Mesendoderm (in vitro differentiated cells): ENCODE results near the gene USP32.

ENCODE experiments used
- DNase-seq: peaks from one replicate; pipeline ENCODE4 v3.0.0; 2013
- H2AK5ac ChIP-seq: 2 replicates; pipeline ENCODE4 v1.6.1; 2013; ENCODE audit warnings: low read length, inconsistent platforms
- H2BK120ac ChIP-seq: 2 replicates; pipeline ENCODE4 v1.6.1; 2013; ENCODE audit warnings: low read depth, mild to moderate bottlenecking, low read length, moderate library complexity, mixed read lengths
- H2BK15ac ChIP-seq: replicated peaks from 2 replicates; pipeline ENCODE4 v1.6.1; 2013; ENCODE audit warnings: low read depth, mild to moderate bottlenecking, moderate library complexity
- H2BK5ac ChIP-seq: 2 replicates; pipeline ENCODE4 v1.6.1; 2013; ENCODE audit warnings: low read length, inconsistent platforms
- H3K18ac ChIP-seq: 2 replicates; pipeline ENCODE4 v1.6.1; 2013; ENCODE audit warnings: mild to moderate bottlenecking, low read length, mixed read lengths
- H3K23ac ChIP-seq: one replicate; pipeline ENCODE4 v1.6.1; 2013; ENCODE audit warnings: low read length
- H3K27ac ChIP-seq: 2 replicates; pipeline ENCODE4 v1.5.1; 2013; ENCODE audit warnings: low read depth, mild to moderate bottlenecking, inconsistent platforms, low read length, moderate library complexity
- H3K27me3 ChIP-seq: 2 replicates; pipeline ENCODE4 v1.6.1; 2013; ENCODE audit warnings: low read length, control low read depth, mild to moderate bottlenecking, inconsistent platforms; ENCODE audit not compliant: insufficient read depth, poor library complexity
- H3K36me3 ChIP-seq: 2 replicates; pipeline ENCODE4 v1.6.1; 2013; ENCODE audit warnings: low read length, inconsistent platforms; ENCODE audit not compliant: control insufficient read depth, insufficient read depth
- H3K4ac ChIP-seq: one replicate; pipeline ENCODE4 v1.6.1; 2013; ENCODE audit warnings: low read depth, mild to moderate bottlenecking, low read length, moderate library complexity
- H3K4me1 ChIP-seq: 2 replicates; pipeline ENCODE4 v1.6.1; 2013; ENCODE audit warnings: low read depth, low read length, inconsistent platforms; ENCODE audit not compliant: control insufficient read depth
- H3K4me2 ChIP-seq: 2 replicates; pipeline ENCODE4 v1.6.1; 2013; ENCODE audit warnings: low read length
- H3K4me3 ChIP-seq: 2 replicates; pipeline ENCODE4 v1.5.1; 2013; ENCODE audit warnings: mild to moderate bottlenecking, low read length
- H3K56ac ChIP-seq: one replicate; pipeline ENCODE4 v1.6.1; 2013; ENCODE audit warnings: low read length
- H3K79me1 ChIP-seq: 2 replicates; pipeline ENCODE4 v1.6.1; 2013; ENCODE audit warnings: low read length, inconsistent platforms
- H3K79me2 ChIP-seq: 2 replicates; pipeline ENCODE4 v1.6.1; 2013; ENCODE audit warnings: mild to moderate bottlenecking, low read length; ENCODE audit not compliant: control insufficient read depth, insufficient read depth
- H3K9ac ChIP-seq: 2 replicates; pipeline ENCODE4 v1.6.1; 2013; ENCODE audit warnings: low read length, inconsistent platforms
- H4K5ac ChIP-seq: one replicate; pipeline ENCODE4 v1.6.1; 2013; ENCODE audit warnings: low read length
- H4K8ac ChIP-seq: one replicate; pipeline ENCODE4 v1.6.1; 2013; ENCODE audit warnings: low read depth, mild to moderate bottlenecking, control low read depth, low read length, moderate library complexity
- WGBS: extraction: QIAGEN DNeasy Blood & Tissue Kit; methylation state at CpG from one replicate; pipeline ENCODE4 v1.1.7; 2013; ENCODE audit warnings: low lambda C conversion rate, missing lambda C conversion rate; ENCODE audit not compliant: insufficient coverage; ENCODE audit errors: extremely low coverage; 5-methylcytosine and 5-hydroxymethylcytosine counted together

Gene USP32

GRCh38 chr17:60146206-60146605, 245.7 kb downstream of the USP32 start:
- Histone ChIP-seq H3K4me1 (peaks cover 2% of the 10 kb centered on the region), H3K4me3 (no peak overlapping the region), H3K23ac (no peak overlapping the region), H3K18ac (no peak overlapping the region), H2AK5ac (no peak overlapping the region), H3K9ac (no peak overlapping the region), H2BK120ac (no peak overlapping the region), H2BK15ac (no peak overlapping the region), H3K79me2 (no peaks in the 10 kb centered on the region), H2BK5ac (no peak overlapping the region), H4K8ac (no peak overlapping the region), H3K4me2 (no peak overlapping the region), H3K27ac (no peak overlapping the region), H3K79me1 (no peaks in the 10 kb centered on the region), H4K5ac (no peak overlapping the region), H3K56ac (no peak overlapping the region), H3K36me3 (no peaks in the 10 kb centered on the region), H3K4ac (no peak overlapping the region), H3K27me3 (peaks cover 30% of the 10 kb centered on the region)
- DNase-seq = no peak
- WGBS = no CpG with 5 or more reads among the region's 2 CpGs

- no peak overlapping the region for H2AK5ac ChIP-seq
- H3K36me3 ChIP-seq = no peaks in the 10 kb centered on the region
- H2BK120ac ChIP-seq = no peak overlapping the region
- no peak overlapping the region for H3K4me3 ChIP-seq
- H2BK15ac ChIP-seq = no peak overlapping the region
- no peak overlapping the region for H4K5ac ChIP-seq
- H3K27me3 ChIP-seq = peaks cover 30% of the 10 kb centered on the region
- H3K9ac ChIP-seq = no peak overlapping the region
- H3K4ac ChIP-seq = no peak overlapping the region
- no peak overlapping the region for H3K56ac ChIP-seq
- H3K79me1 ChIP-seq = no peaks in the 10 kb centered on the region
- peaks cover 2% of the 10 kb centered on the region for H3K4me1 ChIP-seq
- H4K8ac ChIP-seq = no peak overlapping the region
- no peak overlapping the region for H2BK5ac ChIP-seq
- no peak overlapping the region for H3K4me2 ChIP-seq
- no peak for DNase-seq
- no peaks in the 10 kb centered on the region for H3K79me2 ChIP-seq
- no peak overlapping the region for H3K23ac ChIP-seq
- no peak overlapping the region for H3K27ac ChIP-seq
- WGBS = no CpG with 5 or more reads among the region's 17 CpGs
- no peak overlapping the region for H3K18ac ChIP-seq
Observed at GRCh38 chr17:60145006-60145935, 246.7 kb downstream of the USP32 start.

GRCh38 chr17:60142872-60143499, 248.9 kb downstream of the USP32 start:
- Histone ChIP-seq H3K23ac (no peak overlapping the region), H3K27ac (no peak overlapping the region), H3K27me3 (peaks cover 34% of the 10 kb centered on the region), H3K18ac (no peak overlapping the region), H2BK120ac (no peak overlapping the region), H3K4me2 (peak overlapping the region; percentile 47), H3K79me1 (no peaks in the 10 kb centered on the region), H3K4ac (no peak overlapping the region), H3K9ac (peak overlapping the region; percentile 40), H2BK5ac (no peak overlapping the region), H4K5ac (no peak overlapping the region), H3K56ac (peak overlapping the region; percentile 8), H3K4me1 (peaks cover 2% of the 10 kb centered on the region), H3K36me3 (no peaks in the 10 kb centered on the region), H2BK15ac (no peak overlapping the region), H3K4me3 (no peak overlapping the region), H2AK5ac (no peak overlapping the region), H3K79me2 (no peaks in the 10 kb centered on the region), H4K8ac (no peak overlapping the region)
- no CpG with 5 or more reads among the region's 10 CpGs for WGBS
- DNase-seq = peak; percentile 93

GRCh38 chr17:60141111-60142018, 250.6 kb downstream of the USP32 start:
- no peak overlapping the region for H4K5ac ChIP-seq
- no peak for DNase-seq
- no peak overlapping the region for H3K9ac ChIP-seq
- H3K79me1 ChIP-seq = no peaks in the 10 kb centered on the region
- no peak overlapping the region for H2BK5ac ChIP-seq
- no peak overlapping the region for H3K56ac ChIP-seq
- no CpG with 5 or more reads among the region's 52 CpGs for WGBS
- H3K4me2 ChIP-seq = peak overlapping the region; percentile 4
- no peak overlapping the region for H3K18ac ChIP-seq
- H2BK120ac ChIP-seq = no peak overlapping the region
- peaks cover 2% of the 10 kb centered on the region for H3K4me1 ChIP-seq
- H2AK5ac ChIP-seq = no peak overlapping the region
- peaks cover 41% of the 10 kb centered on the region for H3K27me3 ChIP-seq
- H3K23ac ChIP-seq = no peak overlapping the region
- H4K8ac ChIP-seq = no peak overlapping the region
- H3K27ac ChIP-seq = no peak overlapping the region
- no peaks in the 10 kb centered on the region for H3K36me3 ChIP-seq
- no peaks in the 10 kb centered on the region for H3K79me2 ChIP-seq
- H2BK15ac ChIP-seq = no peak overlapping the region
- no peak overlapping the region for H3K4ac ChIP-seq
- H3K4me3 ChIP-seq = no peak overlapping the region

- Histone ChIP-seq H2BK15ac (no peak overlapping the region), H3K4me2 (no peak overlapping the region), H3K4ac (no peak overlapping the region), H4K5ac (no peak overlapping the region), H3K9ac (no peak overlapping the region), H3K79me1 (no peaks in the 10 kb centered on the region), H2BK120ac (no peak overlapping the region), H3K27me3 (peaks cover 38% of the 10 kb centered on the region), H2BK5ac (no peak overlapping the region), H3K23ac (no peak overlapping the region), H3K4me3 (no peak overlapping the region), H3K27ac (no peak overlapping the region), H2AK5ac (no peak overlapping the region), H3K4me1 (peaks cover 2% of the 10 kb centered on the region), H3K56ac (no peak overlapping the region), H3K79me2 (no peaks in the 10 kb centered on the region), H4K8ac (no peak overlapping the region), H3K36me3 (no peaks in the 10 kb centered on the region), H3K18ac (no peak overlapping the region)
- no CpG with 5 or more reads among the region's 66 CpGs for WGBS
- peak; percentile 78 for DNase-seq
Observed at GRCh38 chr17:60139438-60140285, 252.3 kb downstream of the USP32 start.
